ENCODE results near the gene IDH3A. TPM values are rescaled to one million over a fixed set of nuclear protein-coding genes. Genes with fewer than 3 reads are reported as not detected.
A peak's percentile ranks its signal among the peaks of the same experiment; 100 is the strongest.

IDH3A gene
- total and polyA plus RNA-seq, 9 of the 15 experiments (the other 6 are each of a cell fraction or from before 2014, with no cell fraction given): 37.4 to 249 (median 107) TPM

DNA sequence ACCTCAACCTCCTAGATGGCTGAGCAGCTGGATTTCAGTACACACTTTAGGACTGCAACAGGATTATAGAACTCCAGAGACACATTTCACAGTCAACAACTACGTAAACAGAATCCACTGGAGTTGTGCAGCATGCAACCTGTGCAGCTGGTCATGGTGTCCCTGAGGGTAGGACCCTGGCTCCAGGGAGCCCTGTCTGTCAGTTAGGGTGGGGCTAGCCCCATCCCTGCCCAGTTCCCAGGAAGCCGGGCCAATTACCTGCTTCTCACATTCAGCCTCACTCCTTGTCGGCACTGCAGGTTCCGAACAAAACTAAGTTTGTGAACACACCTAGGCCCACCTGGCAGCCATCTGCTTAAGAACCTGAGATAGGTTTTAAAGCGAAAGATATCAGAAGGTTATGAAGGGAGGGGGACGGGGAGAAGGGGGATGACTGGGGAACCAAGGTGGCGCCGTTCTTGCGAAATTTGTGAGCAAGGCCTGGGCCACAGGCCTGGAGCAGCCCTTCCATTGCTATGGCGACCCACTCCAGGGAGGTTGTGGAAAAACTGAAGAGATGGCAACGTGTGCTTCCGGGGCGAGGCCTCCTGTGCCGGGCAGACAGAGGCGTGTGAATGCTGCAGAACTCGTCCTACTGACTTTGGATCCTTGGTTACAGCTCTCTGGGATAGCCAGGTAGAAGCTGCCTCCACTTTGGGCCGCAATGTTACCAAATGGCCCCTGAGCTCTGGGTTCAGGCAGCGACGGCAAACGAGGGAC, 59.9 kb downstream of the IDH3A start:
- Histone ChIP-seq H4K20me1 (replicated peaks; ENCODE audit: control insufficient read depth, insufficient read depth, low read length) (0 out of 2 replicates have a peak, but pooled peaks cover 3% of the 10 kb centered on the region), H3K27ac (ENCODE audit: extremely low read depth, low read depth, low read length) (no peak overlapping the region), H3K27me3 (ENCODE audit: control insufficient read depth in 2 of 2, insufficient read depth in 2 of 2, low read length in 2 of 2) (peaks cover 0 to 11% of the 10 kb centered on the region in 2 experiments; a peak in 2 of 5 replicates), H3K4me2 (ENCODE audit: insufficient read depth, low read length) (no peak overlapping the region), H3K36me3 (ENCODE audit: control insufficient read depth, insufficient read depth, low read length) (no peaks in the 10 kb centered on the region), H3K9ac (ENCODE audit: insufficient read depth in 1 of 2, low read depth in 2 of 2, low read length in 2 of 2) (no peak overlapping the region), H3K79me2 (ENCODE audit: control insufficient read depth, insufficient read depth, low read length) (no peaks in the 10 kb centered on the region), H2AFZ (ENCODE audit: low read depth, low read length) (no peak overlapping the region), H3K9me1 (ENCODE audit: control insufficient read depth, insufficient read depth, low read length) (no peaks in the 10 kb centered on the region), H3K9me3 (replicated peaks; ENCODE audit: control insufficient read depth, insufficient read depth, low read depth, low read length) (no peaks in the 10 kb centered on the region), H3K4me1 (replicated peaks in 1 of 2; ENCODE audit: control insufficient read depth in 2 of 2, insufficient read depth in 2 of 2, low read length in 2 of 2) (peaks cover 20 to 24% of the 10 kb centered on the region in 2 experiments; a peak in 4 of 5 replicates), H3K4me3 (no peak overlapping the region)
- no TSS peak for BruUV-seq (replicated peaks)
- intact Hi-C loops (cut with micrococcal nuclease): no loop called here
- ATAC-seq: no peak
- ChIA-PET POLR2A (interaction anchor here (0.7 to 1.2 kb wide), 2 partner anchors 11 to 62 kb away, joined by 3 read pairs; no protein-coding TSS in a partner anchor), CTCF (ENCODE audit: low intra/inter-chr PET ratio) (no interaction called here)
- no peak for DNase-seq (ENCODE audit: extremely low read depth in 1 of 4, low spot score in 3 of 4)
- in situ Hi-C loops (cut with MboI): no loop called here
- 58% methylated on average over 13 of the region's 20 CpGs for WGBS (ENCODE audit: insufficient coverage, low coverage, missing lambda C conversion rate)
- FAIRE-seq: no peak
- TF ChIP-seq RFX1 (IDR thresholded peaks at IDR 0.05) (peak; percentile 48), MCM7 (IDR thresholded peaks at IDR 0.05) (no peak), CBX8 (IDR thresholded peaks at IDR 0.05; ENCODE audit: borderline replicate concordance, extremely low read depth, low read depth, low read length, poor library complexity, severe bottlenecking) (no peak), CEBPB (tag; IDR thresholded peaks at IDR 0.05) (0 out of 2 replicates have a peak, but pooled peaks have one; percentile 28), NBN (IDR thresholded peaks at IDR 0.05; ENCODE audit: low read depth) (no peak), RBM22 (IDR thresholded peaks at IDR 0.05; ENCODE audit: low read depth, low read length, poor library complexity, severe bottlenecking) (no peak), HEY1 (CRISPR knock-in tag; IDR thresholded peaks at IDR 0.05; ENCODE audit: borderline replicate concordance) (no peak), KDM5B (IDR thresholded peaks at IDR 0.05; ENCODE audit: insufficient replicate concordance, low read depth, low read length) (no peak), CAMTA2 (CRISPR knock-in tag; conservative IDR thresholded peaks at IDR 0.05) (no peak)
- TF ChIP-seq, protein P1, sequence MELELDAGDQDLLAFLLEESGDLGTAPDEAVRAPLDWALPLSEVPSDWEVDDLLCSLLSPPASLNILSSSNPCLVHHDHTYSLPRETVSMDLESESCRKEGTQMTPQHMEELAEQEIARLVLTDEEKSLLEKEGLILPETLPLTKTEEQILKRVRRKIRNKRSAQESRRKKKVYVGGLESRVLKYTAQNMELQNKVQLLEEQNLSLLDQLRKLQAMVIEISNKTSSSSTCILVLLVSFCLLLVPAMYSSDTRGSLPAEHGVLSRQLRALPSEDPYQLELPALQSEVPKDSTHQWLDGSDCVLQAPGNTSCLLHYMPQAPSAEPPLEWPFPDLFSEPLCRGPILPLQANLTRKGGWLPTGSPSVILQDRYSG (tag; conservative IDR thresholded peaks at IDR 0.05; ENCODE audit: low read depth): no peak
- TF ChIP-seq, protein P2, sequence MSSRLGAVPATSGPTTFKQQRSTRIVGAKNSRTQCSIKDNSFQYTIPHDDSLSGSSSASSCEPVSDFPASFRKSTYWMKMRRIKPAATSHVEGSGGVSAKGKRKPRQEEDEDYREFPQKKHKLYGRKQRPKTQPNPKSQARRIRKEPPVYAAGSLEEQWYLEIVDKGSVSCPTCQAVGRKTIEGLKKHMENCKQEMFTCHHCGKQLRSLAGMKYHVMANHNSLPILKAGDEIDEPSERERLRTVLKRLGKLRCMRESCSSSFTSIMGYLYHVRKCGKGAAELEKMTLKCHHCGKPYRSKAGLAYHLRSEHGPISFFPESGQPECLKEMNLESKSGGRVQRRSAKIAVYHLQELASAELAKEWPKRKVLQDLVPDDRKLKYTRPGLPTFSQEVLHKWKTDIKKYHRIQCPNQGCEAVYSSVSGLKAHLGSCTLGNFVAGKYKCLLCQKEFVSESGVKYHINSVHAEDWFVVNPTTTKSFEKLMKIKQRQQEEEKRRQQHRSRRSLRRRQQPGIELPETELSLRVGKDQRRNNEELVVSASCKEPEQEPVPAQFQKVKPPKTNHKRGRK (tag; IDR thresholded peaks at IDR 0.05): no peak
- TF ChIP-seq, protein P3, sequence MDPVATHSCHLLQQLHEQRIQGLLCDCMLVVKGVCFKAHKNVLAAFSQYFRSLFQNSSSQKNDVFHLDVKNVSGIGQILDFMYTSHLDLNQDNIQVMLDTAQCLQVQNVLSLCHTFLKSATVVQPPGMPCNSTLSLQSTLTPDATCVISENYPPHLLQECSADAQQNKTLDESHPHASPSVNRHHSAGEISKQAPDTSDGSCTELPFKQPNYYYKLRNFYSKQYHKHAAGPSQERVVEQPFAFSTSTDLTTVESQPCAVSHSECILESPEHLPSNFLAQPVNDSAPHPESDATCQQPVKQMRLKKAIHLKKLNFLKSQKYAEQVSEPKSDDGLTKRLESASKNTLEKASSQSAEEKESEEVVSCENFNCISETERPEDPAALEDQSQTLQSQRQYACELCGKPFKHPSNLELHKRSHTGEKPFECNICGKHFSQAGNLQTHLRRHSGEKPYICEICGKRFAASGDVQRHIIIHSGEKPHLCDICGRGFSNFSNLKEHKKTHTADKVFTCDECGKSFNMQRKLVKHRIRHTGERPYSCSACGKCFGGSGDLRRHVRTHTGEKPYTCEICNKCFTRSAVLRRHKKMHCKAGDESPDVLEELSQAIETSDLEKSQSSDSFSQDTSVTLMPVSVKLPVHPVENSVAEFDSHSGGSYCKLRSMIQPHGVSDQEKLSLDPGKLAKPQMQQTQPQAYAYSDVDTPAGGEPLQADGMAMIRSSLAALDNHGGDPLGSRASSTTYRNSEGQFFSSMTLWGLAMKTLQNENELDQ (CRISPR knock-in tag; IDR thresholded peaks at IDR 0.05; ENCODE audit: borderline replicate concordance): no peak
